ENCODE results near the gene EIF4ENIF1. TPM values are rescaled to one million over a fixed set of nuclear protein-coding genes. Genes with fewer than 3 reads are reported as not detected.

The EIF4ENIF1 gene
- 6.4 and 7.3 TPM in 2 replicates for total RNA-seq

GRCh38 chr22:31489632-31490495, at the start of gene EIF4ENIF1:
Gene EIF4ENIF1 (minus strand): TSS chr22:31489842. CDS start chr22:31488718, 1,124 bp downstream.

GRCh38 chr22:31496007-31496734, 6.5 kb upstream of the EIF4ENIF1 start, which contains the start of gene SFI1:
Gene SFI1 (plus strand): TSS chr22:31496536. CDS start chr22:31508285, 11,749 bp downstream.

GRCh38 chr22:31399211-31400022, 90.2 kb downstream of the EIF4ENIF1 start, which contains the start of gene DRG1:
Gene DRG1 (plus strand): TSS chr22:31399604. CDS start chr22:31399684, 80 bp downstream.

Other genes with a start within 250 kb of the EIF4ENIF1 start
- gene PIK3IP1, start 197.4 kb downstream of the EIF4ENIF1 start, total RNA-seq = 5.5 and 6.3 TPM in 2 replicates
- gene PATZ1, start 143.5 kb downstream of the EIF4ENIF1 start, total RNA-seq = 10.1 and 10.6 TPM in 2 replicates
- 68.8 and 70.5 TPM in 2 replicates for gene DRG1, start 90.2 kb downstream of the EIF4ENIF1 start, total RNA-seq
- gene SFI1, start 6.7 kb upstream of the EIF4ENIF1 start, total RNA-seq = 12.0 and 13.4 TPM in 2 replicates
- 65.8 and 75.7 TPM in 2 replicates for gene PISD, start 172.4 kb upstream of the EIF4ENIF1 start, total RNA-seq

Data from mammary microvascular endothelial cell (primary cell).